ENCODE results near the gene CIAO3.

Gene CIAO3

DNA sequence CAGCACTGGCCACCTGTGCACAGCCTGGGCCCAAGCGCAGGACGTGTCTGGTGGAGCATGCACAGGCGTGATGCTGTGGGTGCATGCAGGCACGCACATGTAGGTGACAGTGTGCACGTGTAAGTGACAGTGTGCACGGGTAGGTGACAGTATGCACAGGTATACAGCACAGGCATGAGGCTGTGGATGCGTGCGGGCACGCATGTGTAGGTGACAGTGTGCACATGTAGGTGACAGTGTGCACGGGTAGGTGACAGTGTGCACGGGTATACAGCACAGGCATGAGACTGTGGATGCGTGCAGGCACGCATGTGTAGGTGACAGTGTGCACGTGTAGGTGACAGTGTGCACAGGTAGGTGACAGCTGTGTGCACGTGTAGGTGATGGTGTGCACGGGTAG lies 39.5 kb upstream of the CIAO3 start:
- Histone ChIP-seq H3K4me1 (ENCODE audit: control insufficient read depth, insufficient read depth, low read length) (no peaks in the 10 kb centered on the region), H3K36me3 (ENCODE audit: control insufficient read depth in 2 of 2, insufficient read depth in 1 of 2, low read length in 2 of 2) (peaks cover 0 to 8% of the 10 kb centered on the region in 2 experiments; a peak in 1 of 3 replicates), H3K27ac (ENCODE audit: extremely low read depth, low read depth, low read length) (no peak overlapping the region), H3K9me3 (ENCODE audit: control insufficient read depth, insufficient read depth, low read depth, low read length) (no peaks in the 10 kb centered on the region), H3K4me3 (ENCODE audit: low read depth, low read length) (no peak overlapping the region)
- POLR2A ChIA-PET, result no interaction called here
- TF ChIP-seq ZNF138 (tag by site-specific recombination; IDR thresholded peaks at IDR 0.05; ENCODE audit: borderline replicate concordance), result no peak
- TF ChIP-seq, protein P1, sequence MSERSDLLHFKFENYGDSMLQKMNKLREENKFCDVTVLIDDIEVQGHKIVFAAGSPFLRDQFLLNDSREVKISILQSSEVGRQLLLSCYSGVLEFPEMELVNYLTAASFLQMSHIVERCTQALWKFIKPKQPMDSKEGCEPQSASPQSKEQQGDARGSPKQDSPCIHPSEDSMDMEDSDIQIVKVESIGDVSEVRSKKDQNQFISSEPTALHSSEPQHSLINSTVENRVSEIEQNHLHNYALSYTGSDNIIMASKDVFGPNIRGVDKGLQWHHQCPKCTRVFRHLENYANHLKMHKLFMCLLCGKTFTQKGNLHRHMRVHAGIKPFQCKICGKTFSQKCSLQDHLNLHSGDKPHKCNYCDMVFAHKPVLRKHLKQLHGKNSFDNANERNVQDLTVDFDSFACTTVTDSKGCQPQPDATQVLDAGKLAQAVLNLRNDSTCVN (tag by site-specific recombination; optimal IDR thresholded peaks at IDR 0.05), result peak; percentile 35
- CTCF ChIA-PET, result interaction anchor here (0.8 to 9.5 kb wide), 3 partner anchors 11 to 68 kb away, joined by 3 to 119 read pairs (median 3); partner anchors contain the start of gene CIAO3

DNA sequence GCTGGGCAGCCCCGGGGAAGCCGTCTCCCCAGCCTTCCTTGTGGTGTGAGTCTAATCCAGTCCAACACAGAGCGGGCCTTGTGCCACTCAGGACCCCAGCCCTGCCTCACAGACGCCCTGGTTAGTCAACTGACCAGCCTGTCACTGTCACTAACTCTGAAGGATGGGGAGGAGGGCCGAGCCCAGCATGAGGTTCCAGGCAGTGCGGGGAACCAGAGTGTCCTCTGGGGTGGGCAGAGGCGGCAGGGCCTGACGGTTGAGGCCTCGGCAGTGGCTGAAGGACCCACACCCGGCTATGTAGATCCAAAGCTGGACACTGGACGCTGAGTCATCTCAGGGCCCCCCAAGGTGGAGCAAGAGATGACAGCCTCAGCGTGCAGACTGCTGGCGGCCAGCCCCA lies 38.8 kb upstream of the CIAO3 start:
- peaks cover 0 to under 1% of the 10 kb centered on the region in 2 experiments; a peak in 1 of 3 replicates for H3K36me3 ChIP-seq (ENCODE audit: control insufficient read depth in 2 of 2, insufficient read depth in 1 of 2, low read length in 2 of 2)
- ChIA-PET CTCF (no interaction called here), POLR2A (interaction anchor here (1.6 kb wide), 1 partner anchor 9 kb away, joined by 5 read pairs; the partner anchor contains the start of genes CHTF18 and RPUSD1)
- no peak overlapping the region for H3K27ac ChIP-seq (ENCODE audit: extremely low read depth, low read depth, low read length)
- no peak for TF ChIP-seq TCF7L2 (IDR thresholded peaks at IDR 0.05; ENCODE audit: borderline replicate concordance, low read depth, low read length)
- TF ChIP-seq ZSCAN30 (tag by site-specific recombination; IDR thresholded peaks at IDR 0.05), result no peak
- no peak for TF ChIP-seq ZNF341 (tag by site-specific recombination; IDR thresholded peaks at IDR 0.05; ENCODE audit: low read depth)
- TF ChIP-seq, protein P2, sequence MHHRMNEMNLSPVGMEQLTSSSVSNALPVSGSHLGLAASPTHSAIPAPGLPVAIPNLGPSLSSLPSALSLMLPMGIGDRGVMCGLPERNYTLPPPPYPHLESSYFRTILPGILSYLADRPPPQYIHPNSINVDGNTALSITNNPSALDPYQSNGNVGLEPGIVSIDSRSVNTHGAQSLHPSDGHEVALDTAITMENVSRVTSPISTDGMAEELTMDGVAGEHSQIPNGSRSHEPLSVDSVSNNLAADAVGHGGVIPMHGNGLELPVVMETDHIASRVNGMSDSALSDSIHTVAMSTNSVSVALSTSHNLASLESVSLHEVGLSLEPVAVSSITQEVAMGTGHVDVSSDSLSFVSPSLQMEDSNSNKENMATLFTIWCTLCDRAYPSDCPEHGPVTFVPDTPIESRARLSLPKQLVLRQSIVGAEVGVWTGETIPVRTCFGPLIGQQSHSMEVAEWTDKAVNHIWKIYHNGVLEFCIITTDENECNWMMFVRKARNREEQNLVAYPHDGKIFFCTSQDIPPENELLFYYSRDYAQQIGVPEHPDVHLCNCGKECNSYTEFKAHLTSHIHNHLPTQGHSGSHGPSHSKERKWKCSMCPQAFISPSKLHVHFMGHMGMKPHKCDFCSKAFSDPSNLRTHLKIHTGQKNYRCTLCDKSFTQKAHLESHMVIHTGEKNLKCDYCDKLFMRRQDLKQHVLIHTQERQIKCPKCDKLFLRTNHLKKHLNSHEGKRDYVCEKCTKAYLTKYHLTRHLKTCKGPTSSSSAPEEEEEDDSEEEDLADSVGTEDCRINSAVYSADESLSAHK (tag by site-specific recombination; IDR thresholded peaks at IDR 0.05), result no peak
- no peak for TF ChIP-seq ZNF48 (tag by site-specific recombination; IDR thresholded peaks at IDR 0.05)
- TF ChIP-seq BCL11B (tag by site-specific recombination; IDR thresholded peaks at IDR 0.05; ENCODE audit: low read depth), result no peak
- TF ChIP-seq, protein P3, sequence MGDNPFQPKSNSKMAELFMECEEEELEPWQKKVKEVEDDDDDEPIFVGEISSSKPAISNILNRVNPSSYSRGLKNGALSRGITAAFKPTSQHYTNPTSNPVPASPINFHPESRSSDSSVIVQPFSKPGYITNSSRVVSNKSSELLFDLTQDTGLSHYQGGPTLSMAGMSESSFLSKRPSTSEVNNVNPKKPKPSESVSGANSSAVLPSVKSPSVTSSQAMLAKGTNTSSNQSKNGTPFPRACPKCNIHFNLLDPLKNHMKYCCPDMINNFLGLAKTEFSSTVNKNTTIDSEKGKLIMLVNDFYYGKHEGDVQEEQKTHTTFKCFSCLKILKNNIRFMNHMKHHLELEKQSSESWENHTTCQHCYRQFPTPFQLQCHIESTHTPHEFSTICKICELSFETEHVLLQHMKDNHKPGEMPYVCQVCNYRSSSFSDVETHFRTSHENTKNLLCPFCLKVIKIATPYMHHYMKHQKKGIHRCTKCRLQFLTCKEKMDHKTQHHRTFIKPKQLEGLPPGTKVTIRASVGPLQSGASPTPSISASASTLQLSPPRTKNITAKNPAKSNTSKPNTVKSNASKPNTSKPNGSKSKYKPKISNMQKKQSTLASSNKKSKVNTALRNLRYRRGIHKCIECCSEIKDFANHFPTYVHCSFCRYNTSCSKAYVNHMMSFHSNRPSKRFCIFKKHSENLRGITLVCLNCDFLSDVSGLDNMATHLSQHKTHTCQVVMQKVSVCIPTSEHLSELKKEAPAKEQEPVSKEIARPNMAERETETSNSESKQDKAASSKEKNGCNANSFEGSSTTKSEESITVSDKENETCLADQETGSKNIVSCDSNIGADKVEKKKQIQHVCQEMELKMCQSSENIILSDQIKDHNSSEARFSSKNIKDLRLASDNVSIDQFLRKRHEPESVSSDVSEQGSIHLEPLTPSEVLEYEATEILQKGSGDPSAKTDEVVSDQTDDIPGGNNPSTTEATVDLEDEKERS (tag by site-specific recombination; IDR thresholded peaks at IDR 0.05), result no peak
- TF ChIP-seq ZNF624 (tag by site-specific recombination; IDR thresholded peaks at IDR 0.05), result no peak
- TF ChIP-seq IKZF3 (tag by site-specific recombination; IDR thresholded peaks at IDR 0.05), result no peak
- TF ChIP-seq WT1 (tag by site-specific recombination; IDR thresholded peaks at IDR 0.05), result no peak
- H3K9me3 ChIP-seq (ENCODE audit: control insufficient read depth, insufficient read depth, low read depth, low read length), result no peaks in the 10 kb centered on the region
- H3K4me3 ChIP-seq (ENCODE audit: low read depth, low read length), result no peak overlapping the region
- no peaks in the 10 kb centered on the region for H3K4me1 ChIP-seq (ENCODE audit: control insufficient read depth, insufficient read depth, low read length)

DNA sequence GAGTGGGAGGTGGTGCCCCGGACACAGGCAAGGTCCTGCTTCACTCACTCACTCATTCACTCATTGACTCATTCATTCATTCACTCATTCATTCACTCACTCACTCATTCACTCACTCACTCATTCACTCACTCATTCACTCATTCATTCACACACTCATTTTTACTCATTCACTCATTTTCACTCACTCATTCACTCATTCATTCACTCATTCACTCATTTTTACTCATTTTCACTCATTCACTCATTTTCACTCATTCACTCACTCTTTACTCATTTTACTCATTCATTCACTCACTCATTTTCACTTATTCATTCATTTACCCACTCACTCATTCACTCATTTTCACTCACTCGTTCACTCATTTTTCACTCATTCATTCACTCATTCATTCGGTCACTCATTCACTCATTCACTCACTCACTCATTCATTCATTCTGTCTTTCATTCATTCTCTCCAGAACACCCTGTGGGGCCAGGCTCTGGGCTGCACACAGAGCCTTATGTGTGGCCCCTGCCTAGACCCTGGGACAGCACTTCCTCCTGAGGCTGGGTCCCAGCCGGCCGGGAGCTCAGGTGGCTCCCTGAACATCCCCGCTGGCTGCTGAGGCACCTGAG lies 38.2 kb upstream of the CIAO3 start:
- Histone ChIP-seq H3K9me3 (ENCODE audit: control insufficient read depth, insufficient read depth, low read depth, low read length) (no peaks in the 10 kb centered on the region), H3K36me3 (ENCODE audit: control insufficient read depth in 2 of 2, insufficient read depth in 1 of 2, low read length in 2 of 2) (no peaks in the 10 kb centered on the region), H3K4me1 (ENCODE audit: control insufficient read depth, insufficient read depth, low read length) (no peaks in the 10 kb centered on the region), H3K27ac (ENCODE audit: extremely low read depth, low read depth, low read length) (no peak overlapping the region), H3K4me3 (ENCODE audit: low read depth, low read length) (no peak overlapping the region)
- CTCF ChIA-PET, result no interaction called here
- TF ChIP-seq ZNF544 (tag by site-specific recombination; IDR thresholded peaks at IDR 0.05) (no peak), ZNF366 (tag by site-specific recombination; conservative IDR thresholded peaks at IDR 0.05) (peak; percentile 98), ZEB2 (tag by site-specific recombination; IDR thresholded peaks at IDR 0.05) (no peak), ZNF24 (tag by site-specific recombination; IDR thresholded peaks at IDR 0.05) (peak; percentile 100), ZSCAN16 (tag by site-specific recombination; IDR thresholded peaks at IDR 0.05) (peak; percentile 85; the same call in 1 of the 2 replicates), PRDM1 (tag by site-specific recombination; IDR thresholded peaks at IDR 0.05) (peak; percentile 100), ZBTB20 (tag by site-specific recombination; IDR thresholded peaks at IDR 0.05) (no peak), ZNF664 (tag by site-specific recombination; IDR thresholded peaks at IDR 0.05) (0 out of 2 replicates have a peak, but pooled peaks have one; percentile 19)
- TF ChIP-seq, protein P4, sequence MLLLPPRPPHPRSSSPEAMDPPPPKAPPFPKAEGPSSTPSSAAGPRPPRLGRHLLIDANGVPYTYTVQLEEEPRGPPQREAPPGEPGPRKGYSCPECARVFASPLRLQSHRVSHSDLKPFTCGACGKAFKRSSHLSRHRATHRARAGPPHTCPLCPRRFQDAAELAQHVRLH (tag by site-specific recombination; IDR thresholded peaks at IDR 0.05), result peak; percentile 76; the same call in 1 of the 2 replicates
- POLR2A ChIA-PET, result interaction anchor here (1.6 kb wide), 1 partner anchor 9 kb away, joined by 5 read pairs; the partner anchor contains the start of genes CHTF18 and RPUSD1
